T-helper 2 cell treated with Interferon-gamma antibody and Interleukin-4, amounts not matched to agents 100 ng/mL and 5 ng/mL, for 36 hours (primary cell): ENCODE measurements around the gene VASH1. TPM values are rescaled to one million over a fixed set of nuclear protein-coding genes. Genes with fewer than 3 reads are reported as not detected.

Experiments used
- intact Hi-C: fragments of 100-400 bp; cut with micrococcal nuclease; formaldehyde crosslinking; loops from one replicate; pipeline ENCODE4 v1.15.1; 2023
- total RNA-seq: library from RNA; stranded (reverse); gene quantifications from 2 replicates; pipeline ENCODE4 v1.2.3, GENCODE V29; 2022

Gene VASH1
- total RNA-seq, 1 donor from 2014 or later: 5.8 TPM

- intact Hi-C loops: no loop called here
These were observed 19.1 kb upstream of the VASH1 start for GRCh38 chr14:76742185-76742584.

GRCh38 chr14:76742966-76743365 lies 18.3 kb upstream of the VASH1 start:
- intact Hi-C loops: no loop called here

GRCh38 chr14:76752744-76753143 lies 8.5 kb upstream of the VASH1 start:
- intact Hi-C loops: no loop called here

GRCh38 chr14:76753541-76754198 lies 7.6 kb upstream of the VASH1 start:
- intact Hi-C loops: no loop called here

- intact Hi-C loops: no loop called here
These were observed 6.7 kb upstream of the VASH1 start for GRCh38 chr14:76754586-76754985.

- intact Hi-C loops: no loop called here
These were observed 5.5 kb upstream of the VASH1 start for GRCh38 chr14:76755610-76756370.

- intact Hi-C loops: no loop called here
These were observed 4.9 kb upstream of the VASH1 start for GRCh38 chr14:76756371-76756750.

GRCh38 chr14:76759589-76759988 lies 1.7 kb upstream of the VASH1 start:
- intact Hi-C loops: no loop called here

- intact Hi-C loops: loop anchor here (2.0 to 5.0 kb wide), 3 partner anchors 337 to 608 kb away; partner anchors contain the start of genes CIPC, GSTZ1 and POMT2
These were observed 735 bp upstream of the VASH1 start for GRCh38 chr14:76760331-76761135.

- intact Hi-C loops: loop anchor here (2.0 to 5.0 kb wide), 3 partner anchors 335 to 609 kb away; partner anchors contain the start of genes CIPC, GSTZ1 and POMT2
These were observed 717 bp downstream of the VASH1 start for GRCh38 chr14:76761960-76762410.

GRCh38 chr14:76762411-76763095 lies 1.3 kb downstream of the VASH1 start:
- intact Hi-C loops: loop anchor here (5.0 kb wide), 2 partner anchors 335 to 560 kb away; partner anchors contain the start of genes CIPC, GSTZ1 and POMT2

GRCh38 chr14:76763096-76764041 lies 2.1 kb downstream of the VASH1 start:
- intact Hi-C loops: loop anchor here (5.0 kb wide), 2 partner anchors 334 to 559 kb away; partner anchors contain the start of genes CIPC, GSTZ1 and POMT2

- intact Hi-C loops: no loop called here
These were observed 4.2 kb downstream of the VASH1 start for GRCh38 chr14:76765461-76765931.

GRCh38 chr14:76767681-76768656 lies 6.7 kb downstream of the VASH1 start:
- intact Hi-C loops: loop anchor here (1.0 kb wide), 1 partner anchor 44 kb away; the partner anchor contains the start of gene ANGEL1

GRCh38 chr14:76768671-76769500 lies 7.6 kb downstream of the VASH1 start:
- intact Hi-C loops: loop anchor here (1.0 kb wide), 1 partner anchor 43 kb away; the partner anchor contains the start of gene ANGEL1

GRCh38 chr14:76769636-76770292 lies 8.5 kb downstream of the VASH1 start:
- intact Hi-C loops: no loop called here
